NCI-H446 (cell line): ENCODE data around the gene GPATCH2L.

Source experiments
- DNase-seq, 2 experiments: peaks; one replicate each; lab custom pipeline; 2025; lab: John Stamatoyannopoulos, UW

GPATCH2L gene

DNA sequence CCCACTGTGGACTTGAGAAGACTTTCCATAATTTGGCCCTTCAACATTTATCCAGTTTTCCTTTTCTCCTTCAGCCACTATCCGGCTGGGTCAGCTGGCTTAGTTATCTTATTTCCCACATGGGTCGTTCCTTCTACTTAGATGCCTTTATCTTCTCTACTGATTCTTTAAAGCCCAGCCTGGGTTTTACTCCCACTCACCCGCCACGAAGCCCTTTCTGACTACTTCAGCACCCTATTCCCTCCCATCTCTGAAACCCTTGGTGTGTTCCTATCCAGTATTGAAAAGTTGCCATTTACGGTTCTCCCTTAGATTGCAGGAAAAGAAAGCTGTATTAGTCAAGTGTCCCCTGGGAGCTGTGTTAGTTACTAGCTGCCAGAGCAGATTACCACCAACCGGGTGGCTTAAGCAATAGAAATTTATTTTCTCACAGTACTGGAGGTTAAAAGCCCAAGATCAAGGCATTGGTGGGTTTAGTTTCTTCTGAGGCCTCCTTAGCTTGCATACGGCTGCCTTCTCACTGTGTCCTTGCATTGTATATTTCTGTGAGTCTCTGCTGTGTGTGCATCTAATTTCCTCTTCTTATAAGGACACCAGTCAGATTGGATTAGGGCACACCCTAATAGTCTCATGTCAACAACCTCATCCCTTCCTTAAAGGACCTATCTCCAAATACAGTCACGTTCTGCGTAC, 105.5 kb downstream of the GPATCH2L start:
- no peak for DNase-seq

DNA sequence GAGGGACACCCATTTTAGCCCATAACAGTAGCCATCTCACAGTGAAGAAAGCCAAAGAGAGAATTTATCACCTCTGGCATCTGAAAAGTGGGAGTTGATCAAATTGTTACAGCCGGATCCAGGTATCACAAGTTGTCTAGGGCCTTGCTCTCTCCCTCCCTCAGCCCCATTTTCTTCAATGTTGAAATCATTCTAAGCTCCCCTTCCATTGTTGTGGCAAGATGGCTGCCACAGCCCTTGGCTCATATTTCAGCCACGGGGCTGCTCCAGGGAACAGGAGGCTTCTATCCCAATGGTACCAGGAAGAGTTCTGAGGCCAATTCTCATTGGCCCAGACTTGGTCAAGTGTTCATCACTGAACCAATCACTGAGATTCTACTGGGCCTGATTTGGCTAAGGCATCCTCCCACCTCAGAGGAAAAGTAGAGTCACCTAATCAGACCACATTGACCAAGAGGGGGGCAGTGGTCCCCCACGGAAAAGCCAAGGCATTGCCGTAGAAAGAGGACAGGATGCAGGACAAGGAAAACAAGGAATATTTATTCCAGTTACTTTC, 106.2 kb downstream of the GPATCH2L start:
- DNase-seq: no peak

DNA sequence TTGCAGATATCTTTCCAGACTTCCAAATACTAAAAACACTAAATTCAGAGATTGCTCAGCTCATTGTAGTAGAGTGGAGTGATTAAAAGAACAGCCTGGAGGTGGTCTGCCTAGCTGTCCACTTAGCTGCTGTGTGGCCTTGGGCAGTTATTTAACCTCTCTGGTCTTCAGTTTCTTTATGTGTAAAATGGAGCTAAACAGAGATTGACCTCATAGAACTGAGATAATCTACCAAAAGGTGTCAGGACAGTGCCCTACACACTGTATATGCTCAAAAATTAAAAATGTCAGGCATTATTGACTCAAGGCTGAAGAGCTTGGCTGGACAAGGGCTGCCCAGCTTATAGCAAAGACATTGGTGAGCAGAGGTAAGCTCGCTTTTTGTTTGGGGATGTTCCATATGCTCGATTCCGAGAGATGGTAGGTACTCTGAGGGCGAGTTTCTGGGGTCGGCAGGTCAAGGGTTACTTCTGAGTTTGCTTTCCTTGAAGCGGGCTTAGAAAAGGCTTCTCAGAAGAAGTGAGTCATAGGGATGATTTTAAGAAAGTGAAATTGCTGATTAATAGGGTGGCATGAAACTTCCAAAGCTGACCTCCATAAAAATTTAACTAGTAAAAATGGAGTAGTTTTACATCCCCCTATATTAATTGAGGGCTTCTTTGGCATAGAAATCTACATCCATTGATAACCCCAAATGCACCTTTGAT, 107.5 kb downstream of the GPATCH2L start:
- no peak for DNase-seq

DNA sequence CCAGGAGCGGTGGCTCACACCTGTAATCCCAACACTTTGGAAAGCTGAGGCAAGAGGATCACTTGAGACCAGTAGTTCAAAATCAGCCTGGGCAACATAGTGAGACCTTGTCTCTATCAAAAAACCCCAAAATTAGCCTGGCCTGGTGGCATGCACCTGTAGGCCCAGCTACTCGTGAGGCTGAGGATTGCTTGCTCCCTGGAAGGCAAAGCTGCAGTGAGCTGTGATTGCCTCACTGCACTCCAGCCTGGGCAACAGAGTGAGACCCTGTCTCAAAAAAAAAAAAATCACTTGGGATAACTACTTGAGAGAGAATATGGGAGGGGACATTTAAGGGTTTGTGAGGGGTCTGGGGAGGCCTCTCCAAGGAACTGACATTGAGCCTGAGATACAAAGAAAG, 109.0 kb downstream of the GPATCH2L start:
- no peak for DNase-seq

DNA sequence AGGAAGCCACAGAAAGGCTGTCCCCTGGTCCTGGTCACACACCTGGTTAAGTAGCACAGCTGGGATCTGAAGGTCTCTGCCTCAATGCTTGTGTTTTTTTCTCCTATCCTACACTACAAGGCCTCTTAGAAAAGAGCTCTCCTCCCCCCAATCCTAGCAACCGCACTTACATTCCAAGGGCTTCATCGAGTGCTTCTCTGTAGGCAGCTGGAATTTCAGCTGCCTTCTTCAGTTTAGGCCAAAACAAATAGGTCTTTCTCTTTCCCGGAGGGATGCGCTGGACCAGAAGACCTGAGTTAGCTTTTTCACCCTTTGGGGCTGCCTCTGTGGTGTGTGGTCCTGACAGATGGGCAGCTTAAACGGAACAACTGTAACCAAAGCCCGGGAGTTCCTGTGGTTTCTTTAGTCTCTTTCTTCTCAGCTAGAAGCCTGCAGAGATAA, 109.7 kb downstream of the GPATCH2L start:
- no peak for DNase-seq

DNA sequence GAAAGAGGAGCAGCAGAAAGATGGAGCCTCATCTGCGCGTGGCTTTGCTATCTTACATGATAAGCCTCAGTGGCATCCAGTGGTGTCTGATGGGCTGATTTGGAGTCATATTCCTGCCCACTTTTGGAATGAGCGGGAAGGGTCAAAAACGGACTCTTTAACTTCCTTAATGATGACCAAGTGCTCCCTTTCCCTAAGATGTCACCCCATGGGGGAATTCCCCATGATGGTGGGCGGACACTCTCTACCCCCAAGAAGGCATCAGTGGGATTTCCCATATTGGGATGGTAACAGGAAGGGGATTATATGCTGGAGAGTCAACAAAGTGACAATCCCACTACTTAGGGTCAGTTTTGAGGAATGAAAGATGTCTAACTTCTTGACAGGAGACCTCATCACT, 110.9 kb downstream of the GPATCH2L start:
- DNase-seq: no peak
